ENCODE results near the gene GPR107.

DNA sequence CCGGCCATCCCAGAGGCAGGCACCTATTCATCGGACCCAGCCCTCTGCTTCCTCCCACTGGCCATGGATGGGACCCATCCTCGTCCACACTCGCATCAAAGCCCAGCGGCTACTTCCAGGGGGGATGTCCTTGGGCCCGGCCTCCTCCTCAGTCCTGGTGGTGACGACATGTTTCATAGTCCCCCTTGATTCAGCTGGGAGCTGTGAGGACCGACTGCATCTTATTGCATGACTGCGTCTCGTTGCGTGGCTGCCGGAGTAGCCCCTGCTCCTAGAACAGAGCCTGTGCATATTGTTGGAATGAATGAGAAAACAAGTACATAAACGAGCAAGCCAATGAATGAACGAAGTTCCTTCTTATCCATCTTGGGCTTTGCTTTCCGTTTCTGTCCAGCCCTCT lies 131.3 kb downstream of the GPR107 start:
- TF ChIP-seq, protein P1, sequence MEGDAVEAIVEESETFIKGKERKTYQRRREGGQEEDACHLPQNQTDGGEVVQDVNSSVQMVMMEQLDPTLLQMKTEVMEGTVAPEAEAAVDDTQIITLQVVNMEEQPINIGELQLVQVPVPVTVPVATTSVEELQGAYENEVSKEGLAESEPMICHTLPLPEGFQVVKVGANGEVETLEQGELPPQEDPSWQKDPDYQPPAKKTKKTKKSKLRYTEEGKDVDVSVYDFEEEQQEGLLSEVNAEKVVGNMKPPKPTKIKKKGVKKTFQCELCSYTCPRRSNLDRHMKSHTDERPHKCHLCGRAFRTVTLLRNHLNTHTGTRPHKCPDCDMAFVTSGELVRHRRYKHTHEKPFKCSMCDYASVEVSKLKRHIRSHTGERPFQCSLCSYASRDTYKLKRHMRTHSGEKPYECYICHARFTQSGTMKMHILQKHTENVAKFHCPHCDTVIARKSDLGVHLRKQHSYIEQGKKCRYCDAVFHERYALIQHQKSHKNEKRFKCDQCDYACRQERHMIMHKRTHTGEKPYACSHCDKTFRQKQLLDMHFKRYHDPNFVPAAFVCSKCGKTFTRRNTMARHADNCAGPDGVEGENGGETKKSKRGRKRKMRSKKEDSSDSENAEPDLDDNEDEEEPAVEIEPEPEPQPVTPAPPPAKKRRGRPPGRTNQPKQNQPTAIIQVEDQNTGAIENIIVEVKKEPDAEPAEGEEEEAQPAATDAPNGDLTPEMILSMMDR (conservative IDR thresholded peaks at IDR 0.05 in 1 of 2, IDR thresholded peaks at IDR 0.05 in 1 of 2; ENCODE audit: extremely low read depth in 1 of 2, insufficient read depth in 1 of 2, low read depth in 1 of 2, low read length in 2 of 2), result no peak
- no peak for TF ChIP-seq EZH2 (IDR thresholded peaks at IDR 0.05; ENCODE audit: borderline replicate concordance, low read length)

Data from mammary epithelial cell (primary cell).